Activated CD4-positive, alpha-beta T cell treated with anti-CD3 and anti-CD28 coated beads, Interleukin-10, Interleukin-2, amounts not matched to agents 100 ng/mL and 50 ng/mL, durations not matched to agents 16 hours and 8 hours (primary cell): Measurements from ENCODE around the gene PRDM16.
A peak's percentile ranks its signal among the peaks of the same experiment; 100 is the strongest.

Experiments
- DNase-seq: peaks from one replicate; pipeline ENCODE4 v3.0.0-alpha.2; 2020

The PRDM16 gene

GRCh38 chr1:3483801-3484444 is 414.9 kb downstream of the PRDM16 start:
- peak; percentile 39 for DNase-seq

GRCh38 chr1:3485016-3485415 is 416.0 kb downstream of the PRDM16 start:
- DNase-seq: no peak
